GM18517 (cell line): Measurements from ENCODE around the gene BCL3.
"Not testable (repeated sequence)": the region's sequence is repeated elsewhere in the genome, so short reads cannot be mapped to it uniquely, and the experiment has no call there.

Experiments used
- ATAC-seq: cut with Tn5 transposase; IDR thresholded peaks from one replicate; pipeline ENCODE4 v1.9.1; 2021; ENCODE audit warnings: mild to moderate bottlenecking, moderate library complexity; ENCODE audit not compliant: unreplicated experiment

BCL3 gene

GRCh38 chr19:44757057-44757734 is 8.7 kb downstream of the BCL3 start:
- no peak for ATAC-seq

GRCh38 chr19:44757735-44758505 is 9.4 kb downstream of the BCL3 start:
- no peak for ATAC-seq

- ATAC-seq, result no peak
Observed at GRCh38 chr19:44758596-44758995, 10.1 kb downstream of the BCL3 start.

GRCh38 chr19:44759083-44759804 is 10.7 kb downstream of the BCL3 start:
- no peak for ATAC-seq

GRCh38 chr19:44762038-44762437 is 13.5 kb downstream of the BCL3 start:
- no peak for ATAC-seq

GRCh38 chr19:44765033-44765948 is 16.8 kb downstream of the BCL3 start:
- ATAC-seq, result no peak

GRCh38 chr19:44765949-44766335 is 17.4 kb downstream of the BCL3 start:
- ATAC-seq, result no peak

GRCh38 chr19:44767295-44768180 is 19.0 kb downstream of the BCL3 start:
- ATAC-seq, result no peak

GRCh38 chr19:44770550-44771257 is 22.2 kb downstream of the BCL3 start:
- ATAC-seq, result peak; percentile 92

- not testable (repeated sequence) for ATAC-seq
Observed at GRCh38 chr19:44772144-44772543, 23.6 kb downstream of the BCL3 start.

GRCh38 chr19:44772959-44773358 is 24.5 kb downstream of the BCL3 start:
- no peak for ATAC-seq

- ATAC-seq, result no peak
Observed at GRCh38 chr19:44775676-44776240, 27.2 kb downstream of the BCL3 start.

GRCh38 chr19:44776402-44777096 is 28.0 kb downstream of the BCL3 start:
- ATAC-seq, result no peak

GRCh38 chr19:44777715-44778347 is 29.3 kb downstream of the BCL3 start, which contains the start of gene CBLC:
Gene CBLC, plus strand, starts transcription at chr19:44777890. Its CDS starts 42 bp downstream, at chr19:44777932.
- no peak for ATAC-seq

GRCh38 chr19:44779150-44779549 is 30.6 kb downstream of the BCL3 start:
- ATAC-seq, result no peak

- not testable (repeated sequence) for ATAC-seq
Observed at GRCh38 chr19:44781694-44782093, 33.2 kb downstream of the BCL3 start.

- no peak for ATAC-seq
Observed at GRCh38 chr19:44782729-44783128, 34.2 kb downstream of the BCL3 start.

GRCh38 chr19:44783545-44783944 is 35.0 kb downstream of the BCL3 start:
- no peak for ATAC-seq
